Neuron (in vitro differentiated cells): ENCODE measurements around the gene ANXA4.
"Not testable (repeated sequence)": the region's sequence is repeated elsewhere in the genome, so short reads cannot be mapped to it uniquely, and the experiment has no call there.

Experiments used
- H2AFZ ChIP-seq: one replicate; pipeline ENCODE4 v1.6.1; 2013; ENCODE audit warnings: low read depth, mild to moderate bottlenecking, inconsistent platforms, low read length, moderate library complexity
- H3K27me3 ChIP-seq: one replicate; pipeline ENCODE4 v1.6.1; 2013; ENCODE audit warnings: low read length; ENCODE audit not compliant: insufficient read depth
- H3K36me3 ChIP-seq: one replicate; pipeline ENCODE4 v1.6.1; 2013; ENCODE audit warnings: low read length; ENCODE audit not compliant: insufficient read depth
- H3K4me1 ChIP-seq: one replicate; pipeline ENCODE4 v1.6.1; 2013; ENCODE audit warnings: low read length; ENCODE audit not compliant: insufficient read depth
- H3K4me3 ChIP-seq: 2 replicates; pipeline ENCODE4 v1.5.1; 2013; ENCODE audit warnings: mild to moderate bottlenecking, low read length, moderate library complexity
- H3K9me3 ChIP-seq: one replicate; pipeline ENCODE4 v1.6.1; 2013; ENCODE audit warnings: low read length

ANXA4 gene

DNA sequence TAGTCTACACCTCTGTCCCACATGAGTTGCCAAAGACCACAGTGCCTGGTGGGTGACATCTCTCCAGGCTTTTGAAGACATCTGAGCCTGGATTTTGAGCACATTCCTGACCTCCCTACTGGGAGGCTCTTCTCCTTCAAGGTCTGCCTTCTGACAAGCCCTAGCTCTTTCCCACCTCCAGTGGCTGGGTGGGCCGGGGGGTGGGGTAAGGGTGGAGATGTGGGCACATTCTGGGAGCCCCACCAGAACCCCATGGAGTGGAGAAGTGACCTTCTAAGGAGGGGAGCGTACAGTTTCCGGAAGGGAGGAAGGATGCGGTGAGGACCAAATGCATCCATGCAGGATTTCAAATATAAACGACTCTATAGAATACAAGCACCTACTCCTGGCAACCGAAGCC lies 27.9 kb upstream of the ANXA4 start:
- Histone ChIP-seq H3K4me3 (no peak overlapping the region), H3K36me3 (no peaks in the 10 kb centered on the region), H2AFZ (no peak overlapping the region), H3K9me3 (no peaks in the 10 kb centered on the region), H3K27me3 (no peaks in the 10 kb centered on the region), H3K4me1 (peaks cover 7% of the 10 kb centered on the region)

DNA sequence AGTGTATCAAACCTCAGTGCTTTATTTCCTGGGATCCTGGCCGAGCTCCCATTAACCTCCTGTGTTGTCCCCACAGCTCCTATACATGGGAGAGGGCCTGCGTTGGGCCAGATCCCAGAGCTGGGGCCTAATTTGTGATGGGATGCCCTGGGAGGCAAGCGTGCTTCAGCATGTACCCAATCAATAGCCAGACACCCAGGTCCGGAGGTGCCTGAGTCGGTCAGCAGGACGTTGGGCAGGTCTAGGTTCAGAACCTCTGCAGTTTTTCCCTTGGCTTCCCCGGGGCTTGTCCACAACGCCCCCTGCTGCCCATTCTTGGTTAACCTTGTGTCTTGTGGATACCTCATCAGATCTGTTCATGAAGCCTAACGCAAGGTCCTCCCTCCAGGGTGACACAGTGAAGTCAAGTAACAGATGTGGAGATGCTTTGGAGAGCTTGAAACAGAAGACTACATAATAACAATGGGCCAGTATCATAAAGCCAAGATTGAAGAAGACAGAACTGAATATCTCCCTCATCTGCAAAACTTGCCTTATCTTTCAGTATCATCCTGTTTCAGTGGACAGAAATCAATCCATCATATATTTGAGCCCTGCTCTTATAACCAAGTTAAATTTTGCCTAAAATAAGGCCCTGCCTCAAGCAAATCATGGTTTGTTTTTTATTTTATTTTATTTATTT lies 27.3 kb upstream of the ANXA4 start:
- not testable (repeated sequence) for H3K27me3 ChIP-seq

DNA sequence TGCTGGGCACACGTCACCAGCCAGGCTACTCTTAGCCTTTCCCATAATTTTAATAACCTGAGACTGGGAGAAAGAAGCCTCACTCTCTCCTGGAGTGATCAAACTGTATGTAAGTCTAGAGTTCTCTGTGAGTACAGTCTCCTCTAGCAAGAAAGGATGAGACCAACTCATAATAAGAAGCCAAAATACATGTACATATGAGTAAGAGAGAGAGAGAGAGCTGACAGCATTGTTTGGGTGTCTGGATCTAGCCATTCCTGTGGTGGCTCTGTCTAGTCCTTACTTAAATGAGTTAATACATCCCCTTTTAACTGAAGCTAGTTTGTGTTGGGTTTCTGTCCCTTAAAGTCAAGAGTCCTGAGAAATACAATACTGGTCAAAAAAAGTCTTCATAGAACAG lies 26.0 kb upstream of the ANXA4 start:
- Histone ChIP-seq H3K4me3 (no peak overlapping the region), H2AFZ (no peak overlapping the region), H3K27me3 (no peaks in the 10 kb centered on the region), H3K4me1 (peaks cover 7% of the 10 kb centered on the region), H3K9me3 (no peaks in the 10 kb centered on the region), H3K36me3 (no peaks in the 10 kb centered on the region)

More for the DNA sequence above, 27.3 kb upstream of the ANXA4 start:
- H3K4me3 ChIP-seq, H3K36me3 ChIP-seq, H3K9me3 ChIP-seq, H2AFZ ChIP-seq, H3K4me1 ChIP-seq: not testable (repeated sequence)

- Histone ChIP-seq H3K9me3 (no peaks in the 10 kb centered on the region), H2AFZ (no peak overlapping the region), H3K27me3 (no peaks in the 10 kb centered on the region), H3K4me3 (no peak overlapping the region), H3K36me3 (no peaks in the 10 kb centered on the region), H3K4me1 (peaks cover 7% of the 10 kb centered on the region)
These were observed 25.3 kb upstream of the ANXA4 start for GRCh38 chr2:69716555-69717120.

DNA sequence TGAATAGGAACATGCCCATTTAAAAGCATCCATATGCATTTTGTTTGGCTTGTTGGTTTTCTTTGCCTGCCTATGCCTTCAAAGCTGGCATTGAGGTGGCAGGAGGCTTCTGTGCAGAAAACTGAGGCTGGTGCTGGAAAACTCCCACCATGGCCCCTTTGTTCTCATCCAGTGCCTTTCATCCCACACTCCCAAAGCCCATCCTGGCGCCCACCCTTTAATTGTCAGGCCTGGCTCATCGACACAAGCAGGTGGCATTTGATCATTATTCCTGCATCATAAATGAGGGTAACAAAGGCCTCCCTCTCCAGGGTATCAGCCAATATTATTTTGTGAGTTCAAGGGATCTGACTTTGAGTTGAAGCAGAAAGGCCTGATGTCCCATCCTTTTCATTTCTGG lies 24.7 kb upstream of the ANXA4 start:
- Histone ChIP-seq H3K36me3 (no peaks in the 10 kb centered on the region), H2AFZ (no peak overlapping the region), H3K4me3 (no peak overlapping the region), H3K27me3 (no peaks in the 10 kb centered on the region), H3K9me3 (no peaks in the 10 kb centered on the region), H3K4me1 (peaks cover 7% of the 10 kb centered on the region)

- no peaks in the 10 kb centered on the region for H3K27me3 ChIP-seq
- no peak overlapping the region for H2AFZ ChIP-seq
- no peak overlapping the region for H3K4me3 ChIP-seq
- H3K9me3 ChIP-seq: no peaks in the 10 kb centered on the region
- no peaks in the 10 kb centered on the region for H3K36me3 ChIP-seq
- H3K4me1 ChIP-seq: peaks cover 7% of the 10 kb centered on the region
These were observed 24.1 kb upstream of the ANXA4 start for GRCh38 chr2:69717861-69718273.

GRCh38 chr2:69718338-69718965 lies 23.5 kb upstream of the ANXA4 start:
- Histone ChIP-seq H3K4me3 (no peak overlapping the region), H2AFZ (no peak overlapping the region), H3K36me3 (no peaks in the 10 kb centered on the region), H3K4me1 (peaks cover 7% of the 10 kb centered on the region), H3K27me3 (no peaks in the 10 kb centered on the region), H3K9me3 (no peaks in the 10 kb centered on the region)

GRCh38 chr2:69720404-69720803 lies 21.5 kb upstream of the ANXA4 start:
- no peak overlapping the region for H2AFZ ChIP-seq
- no peaks in the 10 kb centered on the region for H3K36me3 ChIP-seq
- H3K9me3 ChIP-seq: no peaks in the 10 kb centered on the region
- H3K27me3 ChIP-seq: no peaks in the 10 kb centered on the region
- H3K4me3 ChIP-seq: no peak overlapping the region
- peaks cover 13% of the 10 kb centered on the region for H3K4me1 ChIP-seq

DNA sequence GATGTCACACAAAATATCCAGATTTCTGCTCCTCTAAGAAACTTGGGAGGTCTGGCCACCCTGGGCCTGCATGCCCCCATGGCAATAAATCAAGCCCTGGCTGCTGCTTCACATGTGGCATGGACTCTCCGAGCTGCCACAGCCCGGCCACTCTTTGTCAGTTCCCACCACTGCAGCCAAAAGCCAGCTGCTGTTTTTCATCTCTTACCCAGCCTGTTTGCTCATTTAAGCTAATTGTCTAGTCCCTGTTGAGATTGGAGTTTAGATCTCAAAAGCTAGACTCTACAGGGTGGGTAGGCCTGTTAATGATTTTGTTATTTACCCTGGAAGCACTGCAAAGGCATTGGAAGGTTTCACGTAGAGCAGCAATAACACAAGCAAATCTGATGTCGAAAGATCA lies 20.9 kb upstream of the ANXA4 start:
- Histone ChIP-seq H3K9me3 (no peaks in the 10 kb centered on the region), H2AFZ (no peak overlapping the region), H3K4me3 (no peak overlapping the region), H3K4me1 (peaks cover 13% of the 10 kb centered on the region), H3K36me3 (no peaks in the 10 kb centered on the region), H3K27me3 (no peaks in the 10 kb centered on the region)

GRCh38 chr2:69723791-69724190 lies 18.1 kb upstream of the ANXA4 start:
- no peak overlapping the region for H2AFZ ChIP-seq
- no peak overlapping the region for H3K4me3 ChIP-seq
- no peaks in the 10 kb centered on the region for H3K27me3 ChIP-seq
- H3K4me1 ChIP-seq: peaks cover 6% of the 10 kb centered on the region
- no peaks in the 10 kb centered on the region for H3K9me3 ChIP-seq
- no peaks in the 10 kb centered on the region for H3K36me3 ChIP-seq

DNA sequence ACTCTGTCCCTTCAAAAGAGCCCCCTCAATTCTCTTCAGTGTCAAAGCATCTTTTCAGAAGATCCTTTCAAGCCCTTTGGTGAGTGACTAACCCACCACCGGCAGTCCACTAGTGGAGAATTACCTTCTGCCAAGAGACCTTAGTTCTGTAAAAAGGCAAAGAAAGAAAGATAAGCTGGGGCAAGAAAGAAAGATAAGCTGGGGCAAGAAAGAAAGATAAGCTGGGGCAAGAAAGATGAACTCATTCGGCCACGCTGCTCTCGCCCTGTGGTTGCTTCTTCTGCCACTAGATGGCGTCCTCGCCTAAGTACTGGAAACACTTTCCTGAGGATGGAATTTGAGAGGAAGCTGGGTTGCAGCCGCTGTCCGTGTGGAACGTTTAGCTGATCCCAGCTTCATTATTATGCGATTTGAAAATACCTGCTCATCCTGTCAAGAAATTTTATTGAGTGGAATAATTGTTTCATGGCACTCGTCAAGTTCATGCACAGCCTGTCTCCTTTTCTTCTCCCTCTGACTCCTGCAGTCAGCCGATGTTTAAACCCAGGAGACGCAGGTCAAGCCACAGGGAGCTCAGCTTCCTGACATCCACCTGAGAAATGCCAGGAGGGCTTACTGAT lies 17.3 kb upstream of the ANXA4 start:
- Histone ChIP-seq H3K9me3 (no peaks in the 10 kb centered on the region), H3K4me1 (peaks cover 6% of the 10 kb centered on the region), H3K36me3 (no peaks in the 10 kb centered on the region), H2AFZ (peak overlapping the region; percentile 22), H3K27me3 (no peaks in the 10 kb centered on the region), H3K4me3 (peak overlapping the region; percentile 25)

DNA sequence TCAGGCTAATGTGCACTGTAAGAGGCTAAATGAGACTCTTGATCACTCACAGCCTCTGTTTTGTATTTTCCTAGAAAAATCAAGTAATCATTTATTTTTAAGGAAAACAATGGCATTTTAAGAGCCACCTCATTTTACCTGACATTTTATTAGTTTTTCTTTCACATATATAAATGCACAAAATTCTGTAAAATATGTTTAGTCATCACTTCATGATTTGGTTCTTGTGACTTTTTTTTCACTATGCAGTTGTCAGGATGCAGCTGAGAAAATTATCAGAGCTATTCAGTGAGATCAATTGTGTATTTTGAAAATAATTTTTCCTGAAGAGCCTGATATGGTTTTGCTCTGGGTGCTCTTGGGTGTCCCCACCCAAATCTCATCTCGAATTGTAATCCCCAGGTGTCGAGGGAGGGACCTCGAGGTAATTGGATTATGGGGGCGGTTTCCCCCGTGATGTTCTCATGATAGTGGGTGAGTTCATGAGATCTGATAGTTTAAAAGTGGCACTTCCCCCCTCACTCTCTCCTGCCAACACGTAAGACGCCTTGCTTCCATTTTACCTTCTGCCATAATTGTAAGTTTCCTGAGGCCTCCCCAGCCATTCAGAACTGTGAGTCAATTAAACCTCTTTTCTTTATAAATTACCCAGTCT lies 16.1 kb upstream of the ANXA4 start:
- Histone ChIP-seq H3K4me3 (no peak overlapping the region), H2AFZ (no peak overlapping the region), H3K27me3 (no peaks in the 10 kb centered on the region), H3K36me3 (no peaks in the 10 kb centered on the region), H3K9me3 (no peaks in the 10 kb centered on the region), H3K4me1 (peaks cover 6% of the 10 kb centered on the region)

DNA sequence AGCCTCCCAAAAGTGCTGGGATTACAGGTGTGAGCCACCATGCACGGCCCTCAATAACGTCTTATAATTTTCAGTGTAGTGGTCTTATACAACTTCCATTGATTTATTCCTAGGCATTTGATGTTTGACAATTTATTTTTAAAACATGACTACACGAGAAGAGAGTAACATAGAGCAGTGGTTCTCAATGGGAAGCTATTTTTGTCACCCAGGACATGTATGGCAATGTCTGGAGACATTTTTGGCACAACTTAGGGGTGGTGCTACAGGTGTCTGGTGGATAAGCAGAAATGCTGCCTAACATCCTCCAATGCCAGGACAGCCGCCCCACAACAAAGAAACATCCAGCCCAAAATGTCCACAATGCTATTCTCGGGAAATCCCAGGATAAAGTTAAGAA lies 12.7 kb upstream of the ANXA4 start:
- no peaks in the 10 kb centered on the region for H3K36me3 ChIP-seq
- peaks cover 6% of the 10 kb centered on the region for H3K4me1 ChIP-seq
- no peak overlapping the region for H3K4me3 ChIP-seq
- H3K9me3 ChIP-seq: no peaks in the 10 kb centered on the region
- no peaks in the 10 kb centered on the region for H3K27me3 ChIP-seq
- H2AFZ ChIP-seq: no peak overlapping the region
